Prostate gland (tissue), 2 donors: ENCODE results near the gene MUC2.

Experiments used
- CTCF ChIP-seq, 4 experiments: fragments of 200-600 bp in 2 of 4; fragments of 450-650 bp in 2 of 4; sonication (generic) in 2 of 4; IDR thresholded peaks; 1 replicate in 3 of 4; 2 replicates in 1 of 4; pipeline ENCODE4 v1.5.1; 2016 to 2019; ENCODE audit warnings: antibody characterized with exemption in 4 of 4, mild to moderate bottlenecking in 2 of 4, moderate library complexity in 2 of 4
- POLR2A ChIP-seq: fragments of 450-650 bp; IDR thresholded peaks from one replicate; pipeline ENCODE4 v1.6.1; 2016; ENCODE audit warnings: antibody characterized with exemption, mild to moderate bottlenecking
- POLR2AphosphoS5 ChIP-seq: sonication (generic); formaldehyde crosslinking; IDR thresholded peaks from one replicate; pipeline ENCODE4 v1.6.1; 2017; ENCODE audit warnings: antibody characterized with exemption

- TF ChIP-seq CTCF (IDR thresholded peaks at IDR 0.05), result no peak
- no peak for TF ChIP-seq POLR2A
- TF ChIP-seq POLR2AphosphoS5, result no peak
Observed at GRCh38 chr11:1113405-1114201, 38.9 kb downstream of the MUC2 start.
